Liver (tissue), 3 donors: Measurements from ENCODE around the gene EML5.

Source experiments
- EGR1 ChIP-seq, 2 donors: IDR thresholded peaks; 2 replicates each; pipeline ENCODE4 v1.6.1; 2016 to 2018; ENCODE audit warnings: antibody characterized with exemption in 2 of 2, low read depth in 2 of 2
- GABPA ChIP-seq, 2 donors: IDR thresholded peaks in 1 of 2; conservative IDR thresholded peaks in 1 of 2; 2 replicates each; pipeline ENCODE4 v1.6.1; 2016; ENCODE audit warnings: antibody characterized with exemption in 2 of 2, mild to moderate bottlenecking in 1 of 2, moderate library complexity in 1 of 2
- JUND ChIP-seq, 2 donors: IDR thresholded peaks; 2 replicates each; pipeline ENCODE4 v1.6.1; 2016; ENCODE audit warnings: antibody characterized with exemption in 2 of 2
- RAD21 ChIP-seq, 2 donors: IDR thresholded peaks; 2 replicates each; pipeline ENCODE4 v1.6.1; 2016; ENCODE audit warnings: antibody characterized with exemption in 2 of 2, mild to moderate bottlenecking in 2 of 2
- TAF1 ChIP-seq: conservative IDR thresholded peaks from 2 replicates; pipeline ENCODE4 v1.6.1; 2016; ENCODE audit warnings: antibody characterized with exemption, mild to moderate bottlenecking
- TF ChIP-seq, protein P1 (sequence below): fragments of 150-350 bp; IDR thresholded peaks from 2 replicates; pipeline ENCODE4 v1.5.1; 2017; ENCODE audit warnings: improper control_type of control experiment, low read depth, low read length; ENCODE audit not compliant: missing input control
- TF ChIP-seq, protein P2 (sequence below): IDR thresholded peaks from 2 replicates; pipeline ENCODE4 v1.6.1; 2016; ENCODE audit warnings: antibody characterized with exemption
- donor health status: healthy.
- donor health status: healthy.

DNA sequence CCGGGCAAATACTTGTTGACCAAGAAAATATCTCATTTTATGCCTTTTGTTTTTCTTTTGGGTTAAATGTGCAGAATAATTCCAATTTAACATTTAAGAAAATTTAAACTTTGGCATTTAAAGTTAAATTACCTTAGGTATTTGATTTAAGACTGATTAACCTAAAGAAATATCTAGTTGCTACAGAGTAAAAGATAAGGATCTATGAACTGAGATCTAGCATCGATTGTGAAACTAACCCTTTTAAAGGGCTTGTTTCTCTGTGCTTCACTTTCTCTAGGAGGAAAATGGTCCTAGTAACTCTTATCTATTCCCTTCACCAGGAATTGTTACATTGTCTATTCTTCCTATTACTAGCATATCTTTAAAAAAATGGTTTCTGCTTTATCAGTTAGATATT, 29.1 kb upstream of the EML5 start:
- TF ChIP-seq, protein P1, sequence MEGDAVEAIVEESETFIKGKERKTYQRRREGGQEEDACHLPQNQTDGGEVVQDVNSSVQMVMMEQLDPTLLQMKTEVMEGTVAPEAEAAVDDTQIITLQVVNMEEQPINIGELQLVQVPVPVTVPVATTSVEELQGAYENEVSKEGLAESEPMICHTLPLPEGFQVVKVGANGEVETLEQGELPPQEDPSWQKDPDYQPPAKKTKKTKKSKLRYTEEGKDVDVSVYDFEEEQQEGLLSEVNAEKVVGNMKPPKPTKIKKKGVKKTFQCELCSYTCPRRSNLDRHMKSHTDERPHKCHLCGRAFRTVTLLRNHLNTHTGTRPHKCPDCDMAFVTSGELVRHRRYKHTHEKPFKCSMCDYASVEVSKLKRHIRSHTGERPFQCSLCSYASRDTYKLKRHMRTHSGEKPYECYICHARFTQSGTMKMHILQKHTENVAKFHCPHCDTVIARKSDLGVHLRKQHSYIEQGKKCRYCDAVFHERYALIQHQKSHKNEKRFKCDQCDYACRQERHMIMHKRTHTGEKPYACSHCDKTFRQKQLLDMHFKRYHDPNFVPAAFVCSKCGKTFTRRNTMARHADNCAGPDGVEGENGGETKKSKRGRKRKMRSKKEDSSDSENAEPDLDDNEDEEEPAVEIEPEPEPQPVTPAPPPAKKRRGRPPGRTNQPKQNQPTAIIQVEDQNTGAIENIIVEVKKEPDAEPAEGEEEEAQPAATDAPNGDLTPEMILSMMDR, result no peak
- TF ChIP-seq GABPA (IDR thresholded peaks at IDR 0.05 in 1 of 2, conservative IDR thresholded peaks at IDR 0.05 in 1 of 2) (no peak), EGR1 (IDR thresholded peaks at IDR 0.05; ENCODE audit: low read depth in 2 of 2) (no peak), TAF1 (no peak), RAD21 (IDR thresholded peaks at IDR 0.05) (no peak), JUND (IDR thresholded peaks at IDR 0.05) (no peak)
- TF ChIP-seq, protein P2, sequence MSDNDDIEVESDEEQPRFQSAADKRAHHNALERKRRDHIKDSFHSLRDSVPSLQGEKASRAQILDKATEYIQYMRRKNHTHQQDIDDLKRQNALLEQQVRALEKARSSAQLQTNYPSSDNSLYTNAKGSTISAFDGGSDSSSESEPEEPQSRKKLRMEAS, result no peak
